GM21528 (cell line): ENCODE results near the gene SNAP25.

Experiments
- ATAC-seq: cut with Tn5 transposase; IDR thresholded peaks from one replicate; pipeline ENCODE4 v1.9.1; 2021; ENCODE audit warnings: mild to moderate bottlenecking, moderate library complexity; ENCODE audit not compliant: unreplicated experiment, low FRiP score

SNAP25 gene

DNA sequence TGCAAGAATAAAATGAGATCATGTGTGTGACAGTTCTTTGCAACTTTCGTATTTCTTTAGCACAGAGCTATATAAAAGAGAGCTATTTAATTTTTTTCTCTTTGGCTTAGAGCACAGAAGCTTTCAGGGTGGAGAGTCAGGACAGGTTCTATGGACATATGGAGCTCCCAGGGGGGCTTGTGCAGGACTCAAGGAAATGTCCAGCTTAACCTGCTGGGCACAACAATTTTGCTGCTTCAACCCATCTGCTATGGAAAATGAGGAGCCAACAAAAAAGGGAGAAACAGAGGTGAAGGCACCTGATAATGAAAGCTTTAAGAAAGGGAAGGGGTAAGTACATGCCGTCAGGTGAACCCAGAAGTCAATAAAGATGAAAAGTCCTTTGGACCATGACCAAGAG, 5.1 kb upstream of the SNAP25 start:
- ATAC-seq: no peak

DNA sequence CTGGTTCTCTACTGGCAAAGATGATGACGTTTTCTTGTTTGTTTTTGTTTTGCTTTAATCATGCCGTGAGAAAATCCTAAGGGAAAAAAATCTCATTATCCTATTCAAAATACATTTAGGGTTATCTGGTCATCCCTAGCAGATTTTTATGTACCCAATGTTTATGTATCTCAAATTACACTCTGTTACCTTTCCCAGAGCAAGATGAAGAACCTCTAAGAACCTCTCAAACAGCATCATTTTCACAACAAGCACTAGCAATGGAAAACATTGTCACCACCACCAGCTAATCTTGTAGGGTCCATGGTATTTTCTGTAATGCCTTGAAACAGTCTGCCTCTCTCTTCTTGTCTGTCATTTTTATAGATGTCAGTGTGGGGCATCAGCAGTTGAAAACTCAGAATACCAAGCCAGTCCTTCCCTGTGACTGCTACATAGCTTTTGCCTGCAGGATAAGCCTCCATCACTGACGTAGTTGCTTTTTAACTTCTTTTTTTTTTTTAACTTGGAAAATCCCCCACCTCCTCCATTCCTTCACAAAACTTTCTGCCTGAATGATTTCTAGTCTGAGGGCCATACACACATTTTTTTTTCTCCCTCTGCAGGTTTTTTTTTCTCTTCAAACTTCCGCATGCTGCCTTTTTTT, 2.4 kb upstream of the SNAP25 start:
- no peak for ATAC-seq

DNA sequence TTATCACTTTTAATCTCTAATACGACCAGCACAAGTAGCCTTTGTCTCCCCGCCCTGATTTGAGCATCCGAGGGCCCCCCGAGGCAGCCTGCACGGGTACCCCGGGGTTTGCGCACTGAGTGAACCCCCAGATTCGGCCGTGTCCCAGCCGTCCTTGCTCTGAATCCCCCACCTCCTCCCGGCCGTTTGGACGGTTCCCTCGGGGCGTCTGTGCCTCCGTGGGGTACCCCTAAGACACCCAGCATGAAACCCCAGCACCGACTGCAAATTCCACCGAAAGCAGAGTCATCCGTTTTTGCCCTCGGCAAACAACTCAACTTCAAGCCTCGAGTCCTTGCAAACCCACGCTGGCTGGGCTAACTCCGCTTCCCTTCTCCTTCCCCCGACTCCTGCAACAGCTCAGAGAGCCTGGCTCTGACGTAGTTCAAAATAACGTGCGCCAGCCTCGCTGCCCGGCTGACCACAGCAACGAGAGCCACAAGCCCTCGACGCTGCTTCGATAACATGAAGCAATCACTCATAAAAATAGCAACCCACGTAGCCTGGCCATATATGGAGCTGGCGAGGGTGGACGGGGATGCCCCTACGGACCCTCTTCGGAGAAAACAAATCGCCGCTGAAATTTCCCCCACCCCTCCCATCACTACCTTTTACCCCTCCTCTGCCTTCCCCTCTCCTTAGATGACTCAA, 764 bp upstream of the SNAP25 start:
- ATAC-seq: no peak

DNA sequence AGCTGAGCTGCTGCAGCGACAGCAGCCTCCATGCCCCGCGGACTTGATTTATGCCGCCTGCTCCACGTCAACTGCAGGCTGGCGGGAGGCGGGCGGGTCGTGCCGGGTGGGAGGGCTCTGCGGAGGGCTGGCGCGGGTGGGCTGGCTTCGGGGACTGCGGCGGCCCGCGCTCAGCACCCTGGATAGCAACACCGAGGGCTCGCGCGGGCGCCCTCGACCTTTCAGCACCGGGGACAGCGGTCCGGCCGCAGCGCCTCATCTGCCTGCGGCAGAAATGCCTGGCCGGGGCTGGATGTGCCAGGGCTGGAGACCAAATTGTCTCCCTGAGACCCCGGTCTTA, 792 bp downstream of the SNAP25 start:
- ATAC-seq: no peak

DNA sequence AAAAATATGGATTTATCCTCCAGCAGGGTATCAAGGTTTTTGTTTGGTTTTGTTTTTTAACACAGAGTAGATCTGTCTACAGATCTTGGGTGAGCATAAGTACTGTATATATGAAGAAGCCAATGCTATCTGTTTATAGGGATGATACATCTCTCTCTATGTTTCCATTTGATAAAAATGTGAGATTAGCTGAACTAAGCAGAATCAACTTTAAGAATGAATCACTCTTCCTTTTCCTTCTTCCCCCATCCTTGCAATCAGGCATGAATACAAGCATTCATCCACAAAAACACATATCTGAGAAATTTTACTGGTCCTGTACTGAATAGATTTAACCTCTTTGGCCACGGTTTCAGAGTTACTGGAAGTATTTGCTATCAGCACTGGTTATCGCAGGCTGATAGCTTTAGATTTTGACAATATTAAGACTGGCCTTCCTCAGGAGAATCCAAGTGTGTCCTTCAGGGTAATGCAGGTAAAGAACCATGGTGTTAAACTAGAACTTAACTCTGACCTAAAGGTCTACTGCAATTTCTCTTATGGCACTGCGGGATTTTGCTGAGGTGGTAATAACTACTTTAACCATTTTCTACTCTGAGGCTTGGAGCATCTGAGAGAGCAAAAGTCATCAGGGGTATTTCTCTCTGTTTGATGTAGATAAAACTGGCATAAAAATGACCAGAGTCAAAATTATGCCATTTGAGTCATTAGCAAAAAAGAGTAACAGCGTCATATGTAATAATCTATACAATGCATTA, 1.5 kb downstream of the SNAP25 start:
- ATAC-seq: no peak

DNA sequence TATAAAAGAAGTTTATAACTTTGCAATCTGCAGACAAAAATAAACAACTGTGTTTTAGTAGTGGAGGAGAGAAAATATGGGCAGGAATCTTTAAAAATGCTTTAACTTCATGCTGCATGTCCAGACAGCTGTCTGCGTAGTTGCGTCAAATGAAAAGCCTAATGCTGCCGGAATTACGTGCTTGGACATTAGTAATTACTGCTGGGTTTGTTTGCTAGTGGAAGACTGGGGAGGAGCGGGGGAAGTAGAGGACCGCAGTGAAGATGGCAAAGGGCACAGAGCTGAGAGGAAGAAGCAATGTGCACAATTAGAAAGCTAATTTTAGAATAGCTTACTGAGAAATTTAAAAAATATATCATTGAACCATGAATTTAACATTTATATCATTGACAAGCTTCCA, 2.4 kb downstream of the SNAP25 start:
- no peak for ATAC-seq

DNA sequence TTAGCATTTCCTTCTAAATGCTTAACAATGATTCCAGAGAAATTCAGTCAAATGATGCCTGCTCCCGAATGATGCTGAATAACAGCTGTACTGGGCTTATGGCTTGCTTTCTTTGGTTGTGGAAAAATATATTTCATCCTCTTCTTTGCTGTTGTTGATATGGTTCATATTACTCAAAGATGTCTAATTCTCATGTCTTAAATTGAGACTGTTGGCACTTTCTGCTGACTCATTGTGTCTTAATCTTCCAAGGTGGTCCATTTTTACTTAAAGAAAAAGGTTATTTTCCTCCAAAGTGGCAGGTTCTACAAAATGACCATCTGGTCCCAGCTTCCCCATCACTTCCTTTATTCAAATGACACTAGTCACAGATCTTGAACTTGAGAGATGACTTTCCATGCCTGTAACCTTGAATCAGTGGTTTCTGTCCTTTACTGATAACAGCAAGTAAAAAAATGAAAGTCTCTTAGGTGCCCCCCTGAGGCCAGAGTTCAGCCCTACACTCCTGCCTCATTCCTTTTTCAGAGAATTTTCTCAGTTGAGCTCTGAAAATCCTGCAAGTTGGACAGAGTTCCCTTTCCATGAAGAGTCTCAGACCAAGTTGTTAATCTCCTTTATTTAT, 6.9 kb downstream of the SNAP25 start:
- no peak for ATAC-seq

DNA sequence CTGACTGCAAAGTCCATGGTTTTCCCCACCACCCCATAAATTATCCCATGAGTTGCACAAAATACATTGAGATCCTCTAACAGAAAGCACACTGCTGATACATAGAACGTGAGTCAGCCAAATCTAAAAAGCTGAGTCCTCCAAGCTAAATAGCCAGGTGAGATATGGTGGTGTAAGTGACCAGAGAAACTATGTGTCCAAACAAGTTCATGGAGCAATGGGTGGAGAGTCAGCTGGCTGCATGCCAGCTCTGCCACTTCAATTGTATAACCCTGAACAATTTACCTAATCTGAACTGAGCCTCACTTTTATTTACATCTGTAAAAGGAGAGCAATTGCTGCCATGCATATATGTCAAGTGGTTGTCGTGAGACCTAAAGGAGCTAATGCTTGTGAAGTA, 9.7 kb downstream of the SNAP25 start:
- no peak for ATAC-seq

DNA sequence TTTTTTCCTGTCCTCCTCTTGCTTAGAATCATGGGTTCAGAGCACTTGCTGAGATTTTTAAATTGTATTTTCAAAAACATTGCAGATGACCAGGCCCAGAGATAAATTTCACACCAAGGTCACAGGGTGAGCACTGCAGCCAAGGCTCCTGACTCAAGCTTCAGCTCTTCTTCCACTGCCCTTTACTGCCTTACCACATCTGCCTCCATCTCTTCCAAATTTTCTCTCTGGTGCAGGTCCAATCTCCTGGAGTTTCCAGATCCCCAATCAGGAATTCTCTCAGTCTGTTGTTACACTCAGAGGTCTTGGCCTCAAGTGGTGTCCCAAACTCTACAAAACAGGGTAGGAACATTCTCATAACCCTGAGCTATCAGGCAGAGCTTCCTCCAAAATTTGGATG, 12.7 kb downstream of the SNAP25 start:
- no peak for ATAC-seq

DNA sequence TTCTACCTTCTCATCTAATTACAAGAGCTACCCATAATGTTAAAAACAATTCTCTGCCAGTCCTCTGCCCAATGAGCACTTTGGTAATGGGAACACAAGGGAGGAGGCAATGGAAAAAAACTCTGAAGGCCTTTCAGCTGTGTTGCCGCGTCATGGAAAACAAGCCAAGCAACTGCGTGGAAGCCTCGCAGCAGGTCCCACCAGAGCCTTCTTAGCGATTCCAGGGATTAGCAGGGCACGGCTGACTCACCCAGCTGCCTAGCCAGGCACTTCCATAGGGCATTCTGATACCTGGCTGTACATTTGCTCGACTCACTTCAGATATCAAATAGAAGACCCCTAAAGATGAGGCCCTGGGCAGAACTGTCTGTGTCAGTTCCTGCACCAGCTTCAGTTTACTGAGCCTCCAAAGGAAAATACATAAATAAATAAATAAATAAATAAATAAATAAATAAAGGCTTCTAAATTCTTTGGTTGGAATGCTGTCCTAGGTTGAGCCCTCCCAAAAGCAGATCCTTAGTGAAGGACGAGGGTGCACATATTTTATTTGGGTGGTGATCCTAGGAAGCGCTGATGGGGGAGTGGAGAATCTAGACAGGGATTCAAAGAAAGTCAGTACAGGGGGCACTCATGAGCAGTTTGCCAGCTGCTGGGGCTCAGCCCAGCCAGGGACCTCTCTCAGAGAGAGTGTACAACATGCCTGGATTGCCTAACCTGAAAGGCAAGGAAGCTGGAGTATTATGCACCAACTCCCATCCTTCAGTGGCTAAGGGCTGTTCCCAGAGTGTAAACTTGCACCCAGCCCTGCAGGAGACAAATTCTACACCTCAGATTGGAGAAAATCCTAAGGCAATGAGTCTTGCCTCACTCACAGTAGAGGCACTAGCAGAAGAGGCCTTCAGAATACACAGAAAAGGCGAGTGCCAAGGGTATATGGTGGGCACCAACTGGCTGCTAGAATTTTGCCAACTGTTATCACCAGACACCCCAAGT, 18.2 kb downstream of the SNAP25 start:
- ATAC-seq: no peak

DNA sequence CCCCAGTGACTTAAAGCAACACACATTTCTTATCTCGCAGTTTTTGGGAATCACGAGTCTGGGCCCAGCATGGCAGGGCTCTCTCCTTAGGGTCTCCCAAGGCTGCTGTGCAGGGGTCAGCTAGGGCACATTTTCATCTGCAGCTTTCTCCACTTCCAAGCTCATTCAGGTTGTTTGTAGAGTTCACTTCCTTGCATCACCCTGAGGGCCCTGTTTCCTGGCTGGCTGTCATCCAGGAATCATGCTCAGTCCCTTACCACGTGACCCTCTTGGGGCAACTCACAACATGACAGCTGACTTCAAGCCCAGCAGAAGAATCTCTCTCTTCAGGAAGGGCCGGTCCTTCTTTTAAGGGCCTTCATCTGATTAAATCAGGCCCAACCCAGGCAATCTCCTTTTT, 21.3 kb downstream of the SNAP25 start:
- no peak for ATAC-seq

DNA sequence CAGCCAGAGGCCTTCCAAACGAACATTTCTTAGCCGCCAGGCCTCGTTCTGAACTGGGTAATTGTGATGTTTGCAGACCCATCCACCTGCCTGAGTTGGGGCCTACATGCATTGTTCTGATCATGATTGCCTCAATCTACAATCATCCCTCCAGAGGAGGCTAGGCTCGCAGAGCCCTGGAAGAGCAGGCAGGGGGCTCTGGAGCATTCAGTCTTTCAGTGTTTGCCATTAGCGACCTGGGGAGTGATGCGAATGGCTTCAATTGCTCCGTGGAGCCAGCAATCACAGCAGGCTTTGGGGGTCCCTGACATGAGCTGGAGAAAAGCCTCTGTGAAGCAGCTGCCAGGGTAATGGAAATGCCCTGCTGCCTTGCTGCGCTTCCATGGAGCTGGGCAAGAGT, 22.0 kb downstream of the SNAP25 start:
- no peak for ATAC-seq

DNA sequence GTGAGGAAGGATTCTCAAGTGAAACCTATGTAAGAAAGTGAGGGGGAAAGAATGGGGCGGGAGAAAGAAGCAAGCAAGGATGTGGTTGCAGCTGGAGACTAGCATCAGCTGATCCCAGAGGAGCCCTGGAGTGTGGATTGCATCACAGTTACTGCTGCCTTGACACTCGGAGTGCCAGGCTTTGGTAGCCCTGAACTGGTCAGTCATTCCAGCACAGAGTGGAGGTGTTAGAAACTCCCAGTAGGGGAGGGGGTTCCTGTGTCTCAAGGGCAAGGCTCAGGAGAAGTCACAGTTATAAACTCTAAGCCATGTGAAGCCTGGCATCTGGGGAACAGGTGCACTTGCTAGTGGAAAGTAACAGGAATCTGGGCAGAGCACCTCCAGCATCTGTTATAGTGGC, 23.5 kb downstream of the SNAP25 start:
- ATAC-seq: no peak

DNA sequence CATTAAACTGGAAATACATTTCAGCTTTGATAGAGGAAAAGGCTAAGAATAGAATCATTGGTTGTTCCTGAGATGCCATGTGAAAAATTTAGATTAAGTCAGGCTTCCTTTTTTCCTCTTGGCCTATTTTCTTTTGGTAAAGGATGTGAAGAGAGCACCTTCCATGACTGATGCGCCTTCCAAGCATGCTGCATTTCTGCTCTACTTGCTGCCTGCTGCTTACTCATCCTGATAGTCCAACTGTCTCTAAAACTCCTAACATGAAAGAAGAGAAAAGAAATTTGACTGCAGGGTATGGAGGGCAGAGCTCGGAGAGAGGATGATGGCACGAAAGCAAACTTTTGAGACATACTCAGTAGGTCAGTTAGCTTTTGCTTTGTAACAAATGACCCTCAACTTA, 28.8 kb downstream of the SNAP25 start:
- ATAC-seq: no peak

DNA sequence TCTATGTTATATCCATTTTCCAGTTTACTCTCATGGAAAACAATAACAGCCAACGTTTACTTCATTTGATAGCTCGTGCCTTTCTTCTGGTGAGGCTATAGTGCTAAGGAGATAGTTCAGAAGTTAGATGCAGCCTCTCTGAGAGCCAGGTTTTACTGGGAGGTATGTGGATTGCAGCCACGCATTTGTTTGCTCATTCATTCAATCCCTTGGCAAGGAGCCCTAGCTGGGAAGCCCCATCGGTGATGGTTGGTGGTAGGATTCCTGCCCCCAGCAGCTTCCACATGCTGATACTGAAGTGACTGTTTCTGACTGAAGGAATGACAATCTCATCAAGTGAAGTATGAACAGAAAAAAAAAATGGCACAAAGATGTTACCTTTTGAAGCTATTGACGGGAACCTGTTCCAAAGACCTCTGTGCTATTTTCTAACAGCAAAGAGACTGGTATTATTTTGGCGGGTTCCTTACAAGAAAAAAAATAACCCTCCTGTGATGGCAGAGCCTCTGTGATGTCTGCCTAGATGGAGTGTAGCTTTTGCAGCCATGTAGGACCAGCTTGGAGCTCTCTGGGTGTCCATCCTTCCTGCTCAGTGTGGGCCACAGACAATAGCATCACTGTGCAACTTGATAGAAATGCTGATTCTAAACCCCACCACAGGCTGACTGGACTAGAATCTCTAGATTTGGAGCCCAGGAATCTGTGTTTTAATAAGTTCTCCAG, 30.6 kb downstream of the SNAP25 start:
- no peak for ATAC-seq

DNA sequence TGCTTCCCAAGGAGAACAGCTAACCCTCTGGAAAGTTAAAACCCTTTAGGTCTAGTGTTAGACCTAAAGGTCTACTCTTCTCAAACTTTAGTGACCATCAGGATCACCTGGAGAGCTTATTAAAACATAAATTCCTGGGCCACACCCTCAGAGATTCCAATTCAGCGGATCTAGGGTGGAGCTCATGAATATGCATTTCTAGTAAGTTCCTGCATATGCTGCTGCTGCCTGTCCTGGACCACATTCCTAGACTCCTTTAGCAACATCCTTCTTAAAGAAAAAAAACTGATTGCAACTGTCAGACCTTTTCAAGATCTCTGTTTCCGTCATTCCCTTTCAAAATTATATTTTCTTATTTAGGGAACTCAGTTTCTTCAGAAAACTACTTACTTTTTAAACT, 31.2 kb downstream of the SNAP25 start:
- ATAC-seq: no peak

DNA sequence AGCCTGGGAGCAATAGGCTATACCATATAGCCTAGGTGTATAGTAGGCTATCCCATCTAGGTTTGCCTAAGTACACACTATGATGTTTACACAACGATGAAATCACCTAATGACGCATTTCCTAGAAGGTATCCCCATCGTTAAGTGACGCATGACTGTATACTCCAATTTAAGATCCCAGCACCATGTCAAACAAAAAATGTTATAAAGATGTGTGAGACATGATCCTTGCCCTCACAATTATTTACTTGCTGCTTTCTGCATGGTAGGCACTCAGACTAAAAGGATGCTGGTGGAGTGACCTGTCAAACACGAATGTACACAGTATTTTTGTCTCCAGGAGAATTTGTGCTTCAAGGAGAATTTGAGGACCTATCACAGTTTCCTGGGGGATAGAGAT, 32.3 kb downstream of the SNAP25 start:
- ATAC-seq: no peak

DNA sequence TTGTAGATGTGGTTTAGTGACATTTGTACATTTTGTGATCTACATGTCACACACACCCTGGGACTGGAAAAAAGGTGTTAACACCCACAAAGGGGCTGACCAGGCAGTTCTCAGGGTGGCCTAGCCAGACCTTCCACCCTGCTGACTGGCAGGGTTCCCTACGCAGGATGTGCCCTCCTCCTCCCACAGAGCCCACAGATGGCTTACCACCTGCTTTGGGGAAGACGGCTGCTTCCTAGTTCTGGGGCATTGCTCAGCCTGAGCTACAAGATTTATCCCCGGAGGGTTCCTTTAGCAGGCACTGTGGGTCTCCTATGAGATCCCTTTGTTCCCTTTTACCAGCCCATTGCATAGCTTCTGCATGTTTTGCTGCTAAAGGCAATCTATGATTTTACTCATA, 35.1 kb downstream of the SNAP25 start:
- no peak for ATAC-seq

DNA sequence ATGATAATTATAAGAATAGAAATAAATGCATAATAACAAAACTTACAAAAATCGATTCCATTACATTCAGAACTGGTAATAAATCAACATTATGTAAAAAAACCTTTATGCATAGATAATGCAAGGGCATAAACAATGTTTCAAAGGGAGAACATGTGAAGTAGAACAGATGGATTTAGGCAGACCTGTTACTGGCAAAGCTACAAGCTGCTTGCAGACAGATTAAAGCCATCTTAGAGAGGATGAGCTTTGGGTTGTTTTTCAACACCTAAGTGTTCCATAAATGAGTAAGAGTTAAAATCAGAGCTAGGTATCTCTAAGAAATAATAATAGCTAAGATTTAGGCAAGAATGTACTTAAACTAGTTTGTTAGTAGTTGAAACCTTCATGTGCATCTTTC, 37.2 kb downstream of the SNAP25 start:
- no peak for ATAC-seq

DNA sequence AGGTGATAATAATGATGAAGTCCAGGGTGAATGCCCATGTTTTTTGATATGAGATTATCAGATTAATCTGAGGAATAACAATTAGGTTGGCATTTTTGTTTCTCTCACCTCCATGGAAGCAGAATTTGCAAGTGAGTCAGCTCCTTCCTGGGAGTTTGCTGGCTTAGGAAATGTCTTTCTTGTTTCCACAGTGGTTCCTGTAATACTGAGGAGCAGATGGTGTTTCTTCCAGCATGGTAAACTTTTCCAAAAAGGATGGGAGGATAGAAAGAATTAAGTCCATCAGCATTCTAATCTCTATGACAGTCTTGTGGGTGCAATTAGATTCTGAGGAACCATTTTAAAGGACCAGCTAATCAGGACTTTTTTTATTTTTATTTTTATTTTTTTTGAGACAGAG, 40.5 kb downstream of the SNAP25 start:
- ATAC-seq: no peak
